GM19099 (cell line): ENCODE results near the gene CFAP46.

Source experiments
- POLR2A ChIP-seq: IDR thresholded peaks from 3 replicates; pipeline ENCODE4 v1.6.1; 2011; ENCODE audit warnings: low read depth; ENCODE audit not compliant: insufficient read length; ENCODE audit errors: extremely low read depth

CFAP46 gene

DNA sequence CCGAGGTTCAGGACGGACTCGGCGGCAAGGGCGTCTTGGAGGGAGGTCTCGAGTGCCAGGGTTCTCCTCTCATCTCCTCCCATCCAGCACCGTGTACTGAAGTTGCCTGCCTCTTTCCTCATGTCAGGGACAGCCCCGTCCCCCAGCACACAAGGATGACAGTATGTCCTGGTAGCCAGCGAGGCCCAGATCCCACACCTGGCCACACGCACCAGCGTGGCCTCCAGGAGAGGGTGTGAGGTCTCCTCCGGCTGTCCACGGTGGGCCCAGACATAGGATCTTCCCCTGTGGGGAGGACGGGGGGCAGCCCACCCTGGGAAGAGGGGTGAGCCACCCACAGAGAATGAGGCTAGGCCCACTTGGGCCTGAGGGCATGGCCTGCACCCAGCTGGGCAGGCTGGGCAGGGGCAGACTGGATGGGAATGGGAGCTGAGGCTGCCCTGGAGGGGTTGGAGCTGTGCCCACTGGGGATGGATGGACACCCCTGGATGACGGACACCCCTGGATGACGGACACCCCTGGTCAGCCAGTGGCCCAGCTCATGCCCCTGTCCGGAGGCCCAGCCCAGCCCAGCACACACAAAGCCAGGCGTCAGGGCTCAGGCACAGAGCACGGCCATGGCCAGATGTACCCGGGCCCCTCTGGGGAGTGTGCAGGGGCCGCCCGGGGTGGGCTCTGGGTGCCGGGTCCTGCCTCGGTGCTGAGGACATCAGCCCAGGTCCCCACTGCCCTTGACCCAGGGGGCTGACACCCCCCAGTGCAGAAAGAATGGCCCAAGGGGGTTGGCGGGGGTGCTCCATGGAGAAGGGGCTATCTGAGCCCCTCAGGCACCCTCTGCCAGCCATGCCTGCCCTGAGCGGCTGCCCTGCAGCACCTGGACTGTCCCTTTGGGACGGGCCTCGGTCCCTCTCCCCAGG is 30.9 kb upstream of the CFAP46 start:
- TF ChIP-seq POLR2A, result no peak

GRCh38 chr10:132972149-132972985 is 30.0 kb upstream of the CFAP46 start:
- no peak for TF ChIP-seq POLR2A

- no peak for TF ChIP-seq POLR2A
These were observed 29.2 kb upstream of the CFAP46 start for GRCh38 chr10:132971448-132972148.

GRCh38 chr10:132970641-132971438 is 28.5 kb upstream of the CFAP46 start:
- no peak for TF ChIP-seq POLR2A

DNA sequence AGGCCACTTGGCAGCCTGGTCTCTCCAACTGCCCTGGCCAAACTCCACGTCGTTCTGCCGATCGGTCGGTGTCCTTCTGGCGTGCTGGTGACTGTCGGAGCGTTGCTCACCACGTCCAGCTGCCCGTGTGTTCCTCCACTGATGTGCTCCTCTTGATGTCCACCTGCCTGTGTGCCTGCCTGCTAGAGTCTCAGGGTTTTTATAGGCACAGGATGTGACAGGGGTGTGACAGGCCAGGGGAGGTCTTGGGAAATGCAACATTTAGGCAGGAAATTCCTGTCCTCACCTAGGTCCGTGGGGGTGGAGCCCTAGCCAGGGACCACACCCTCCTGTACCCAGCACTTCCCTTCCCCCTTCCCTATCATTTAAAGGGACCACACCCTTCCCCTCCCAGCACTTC is 25.2 kb upstream of the CFAP46 start:
- no peak for TF ChIP-seq POLR2A

DNA sequence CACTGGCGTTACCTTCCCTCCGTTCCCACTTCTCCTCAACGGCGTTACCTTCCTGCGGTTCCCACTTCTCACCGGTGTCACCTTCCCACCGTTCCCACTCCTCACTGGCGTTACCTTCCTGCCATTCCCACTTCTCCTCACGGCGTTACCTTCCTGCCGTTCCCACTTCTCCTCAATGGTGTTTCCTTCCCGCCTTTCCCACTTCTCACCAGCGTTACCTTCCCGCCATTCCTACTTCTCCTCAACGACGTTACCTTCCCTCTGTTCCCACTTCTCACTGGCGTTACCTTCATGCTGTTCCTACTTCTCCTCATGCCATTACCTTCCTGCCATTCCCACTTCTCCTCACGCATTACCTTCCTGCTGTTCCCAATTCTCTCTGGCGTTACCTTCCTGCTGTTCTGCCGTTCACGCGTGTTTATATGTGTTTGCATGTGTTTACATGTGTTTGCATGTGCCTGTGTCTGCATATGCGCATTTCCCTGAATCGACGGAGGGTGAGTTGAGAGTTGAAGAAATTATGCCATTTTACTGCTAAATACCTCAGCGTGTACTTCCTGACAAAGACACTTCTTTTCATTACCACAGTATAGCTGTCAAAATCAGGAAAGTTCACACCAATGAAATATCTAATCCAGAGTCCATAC is 23.2 kb upstream of the CFAP46 start:
- no peak for TF ChIP-seq POLR2A

GRCh38 chr10:132964231-132964630 is 21.9 kb upstream of the CFAP46 start:
- no peak for TF ChIP-seq POLR2A

GRCh38 chr10:132963430-132963960 is 21.1 kb upstream of the CFAP46 start:
- TF ChIP-seq POLR2A, result no peak

- TF ChIP-seq POLR2A, result no peak
These were observed 20.5 kb upstream of the CFAP46 start for GRCh38 chr10:132962623-132963429.

DNA sequence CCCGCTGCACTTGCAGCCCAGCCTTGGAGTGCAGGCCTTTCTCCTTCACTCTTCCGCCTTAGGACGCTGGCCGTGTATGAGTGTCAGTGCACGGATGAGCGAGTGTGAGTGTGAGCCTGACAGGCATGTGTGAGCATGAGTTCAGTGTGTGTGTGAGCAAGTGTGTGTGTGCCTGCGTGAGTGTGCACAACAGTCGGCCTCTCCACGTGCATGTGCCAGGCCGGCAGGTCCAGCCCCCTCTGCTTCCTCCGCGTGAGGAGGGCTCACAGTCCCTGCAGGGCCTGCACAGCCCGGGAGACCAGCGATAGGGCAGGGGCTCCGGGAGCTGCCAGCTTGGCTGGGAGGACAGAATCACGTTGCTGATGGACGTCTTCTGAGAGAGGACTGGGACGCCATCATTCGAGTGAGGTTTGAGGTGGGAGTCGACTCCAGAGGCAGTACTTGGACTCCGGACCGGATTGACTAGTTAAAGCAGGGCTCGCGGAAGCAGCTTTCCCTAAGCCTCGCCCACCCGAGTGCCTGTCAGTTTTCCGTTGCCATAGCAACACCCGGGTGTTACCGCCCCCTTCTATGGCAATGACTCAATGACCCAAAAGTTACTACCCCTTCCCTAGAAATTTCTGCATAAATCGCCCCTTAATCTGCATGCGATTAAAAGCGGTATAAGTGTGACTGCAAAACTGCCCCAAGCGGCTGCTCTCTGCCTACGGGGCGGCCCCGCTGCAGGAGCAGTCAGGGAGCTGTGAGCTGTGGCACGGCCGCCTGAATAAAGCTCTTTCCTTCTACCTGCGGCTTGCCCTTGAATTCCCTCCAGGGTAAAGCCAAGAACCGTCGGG is 19.6 kb upstream of the CFAP46 start:
- TF ChIP-seq POLR2A, result no peak

DNA sequence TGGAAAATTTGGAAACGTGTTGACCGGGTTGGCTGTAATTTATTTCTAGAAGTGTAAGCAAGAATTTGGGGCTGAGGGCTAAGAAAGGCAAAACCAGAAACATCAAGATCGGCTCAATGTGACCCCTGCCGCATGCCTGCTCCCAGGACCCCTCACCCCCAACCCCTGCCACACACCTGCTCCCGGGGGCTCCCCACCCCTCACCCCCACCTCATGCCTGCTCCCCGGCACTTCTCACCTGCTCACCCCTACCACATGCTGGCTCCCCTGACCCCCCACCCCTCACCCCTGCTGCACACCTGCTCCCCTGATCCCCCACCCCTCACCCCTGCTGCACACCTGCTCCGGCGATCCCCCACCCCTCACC is 19.0 kb upstream of the CFAP46 start:
- TF ChIP-seq POLR2A, result no peak
